Stimulated activated CD4-positive, alpha-beta T cell treated with anti-CD3 and anti-CD28 coated beads, Interleukin-12 subunit alpha, Interleukin-12 subunit beta, amount 100 ng/mL, for 48 hours (primary cell): ENCODE results near the gene MRPL37.
"Not testable (repeated sequence)": the region's sequence is repeated elsewhere in the genome, so short reads cannot be mapped to it uniquely, and the experiment has no call there.

ENCODE experiments used
- DNase-seq, 3 donors: peaks; one replicate each; pipeline ENCODE4 v3.0.0-alpha.2; 2020; ENCODE audit warnings: low read depth in 2 of 3, low spot score in 1 of 3

MRPL37 gene

GRCh38 chr1:54219688-54220003 lies 19.7 kb downstream of the MRPL37 start:
- DNase-seq = no peak

GRCh38 chr1:54220004-54220811 lies 20.2 kb downstream of the MRPL37 start:
- DNase-seq = no peak

GRCh38 chr1:54221113-54221834 lies 21.3 kb downstream of the MRPL37 start:
- DNase-seq = no peak

GRCh38 chr1:54221867-54222484 lies 22.0 kb downstream of the MRPL37 start:
- DNase-seq = no peak

GRCh38 chr1:54222711-54223110 lies 22.7 kb downstream of the MRPL37 start:
- no peak for DNase-seq

- DNase-seq = no peak
These were observed 23.7 kb downstream of the MRPL37 start for GRCh38 chr1:54223441-54224202.

- DNase-seq = no peak
These were observed 24.3 kb downstream of the MRPL37 start for GRCh38 chr1:54224233-54224632.

- DNase-seq = no peak
These were observed 25.4 kb downstream of the MRPL37 start for GRCh38 chr1:54225378-54225777.

- no peak for DNase-seq
These were observed 26.1 kb downstream of the MRPL37 start for GRCh38 chr1:54225986-54226559.

- no peak for DNase-seq
These were observed 27.2 kb downstream of the MRPL37 start for GRCh38 chr1:54227091-54227602.

GRCh38 chr1:54227891-54228310 lies 27.9 kb downstream of the MRPL37 start:
- DNase-seq = no peak

GRCh38 chr1:54228638-54229079 lies 28.7 kb downstream of the MRPL37 start:
- no peak for DNase-seq

- DNase-seq = peak; percentile 20 to 45 (median 32)
These were observed 29.4 kb downstream of the MRPL37 start for GRCh38 chr1:54229281-54229891.

GRCh38 chr1:54230507-54231339 lies 30.8 kb downstream of the MRPL37 start:
- DNase-seq = peak; percentile 50 to 67 (median 59)

- DNase-seq = not testable (repeated sequence)
These were observed 33.2 kb downstream of the MRPL37 start for GRCh38 chr1:54233196-54233595.

- no peak for DNase-seq
These were observed 34.3 kb downstream of the MRPL37 start for GRCh38 chr1:54234284-54234683.

- DNase-seq = no peak
These were observed 37.6 kb downstream of the MRPL37 start for GRCh38 chr1:54237586-54237985.

GRCh38 chr1:54238353-54239034 lies 38.5 kb downstream of the MRPL37 start:
- no peak for DNase-seq

GRCh38 chr1:54239035-54239383 lies 39.0 kb downstream of the MRPL37 start:
- DNase-seq = no peak
